H9 (cell line): ENCODE measurements around the gene SIVA1. TPM values are rescaled to one million over a fixed set of nuclear protein-coding genes. Genes with fewer than 3 reads are reported as not detected.

Experiments used
- DNase-seq: peaks from one replicate; pipeline ENCODE4 v3.0.0-alpha.2; 2017
- H2AFZ ChIP-seq: one replicate; pipeline ENCODE4 v1.6.1; 2013; ENCODE audit warnings: mild to moderate bottlenecking, low read length, control low read depth, moderate library complexity
- H2AK5ac ChIP-seq: 2 replicates; pipeline ENCODE4 v1.6.1; 2013; ENCODE audit warnings: low read length, control low read depth, mixed read lengths; ENCODE audit not compliant: insufficient read length
- H2BK120ac ChIP-seq: one replicate; pipeline ENCODE4 v1.6.1; 2013; ENCODE audit warnings: low read depth, mild to moderate bottlenecking, low read length, control low read depth, inconsistent platforms; ENCODE audit not compliant: poor library complexity, severe bottlenecking
- H2BK12ac ChIP-seq: 2 replicates; pipeline ENCODE4 v1.6.1; 2013; ENCODE audit warnings: low read length, control low read depth, mixed read lengths, low read depth; ENCODE audit not compliant: insufficient read length
- H2BK15ac ChIP-seq: 2 replicates; pipeline ENCODE4 v1.6.1; 2013; ENCODE audit warnings: low read depth, low read length, control low read depth
- H2BK20ac ChIP-seq: one replicate; pipeline ENCODE4 v1.6.1; 2013; ENCODE audit warnings: low read depth, mild to moderate bottlenecking, low read length, control low read depth, inconsistent platforms; ENCODE audit not compliant: poor library complexity, severe bottlenecking
- H2BK5ac ChIP-seq: 2 replicates; pipeline ENCODE4 v1.6.1; 2013; ENCODE audit warnings: low read length, control low read depth, mixed read lengths; ENCODE audit not compliant: insufficient read length
- H3K14ac ChIP-seq: 2 replicates; pipeline ENCODE4 v1.6.1; 2013; ENCODE audit warnings: low read length, control low read depth; ENCODE audit not compliant: insufficient read depth
- H3K18ac ChIP-seq: 2 replicates; pipeline ENCODE4 v1.6.1; 2013; ENCODE audit warnings: low read depth, mild to moderate bottlenecking, mixed read lengths, low read length, control low read depth; ENCODE audit not compliant: insufficient read length
- H3K23ac ChIP-seq: 2 replicates; pipeline ENCODE4 v1.6.1; 2013; ENCODE audit warnings: low read length, control low read depth, mixed read lengths, low read depth; ENCODE audit not compliant: insufficient read length
- H3K23me2 ChIP-seq: 2 replicates; pipeline ENCODE4 v1.6.1; 2013; ENCODE audit warnings: low read depth, mild to moderate bottlenecking, mixed read lengths, low read length, control low read depth; ENCODE audit not compliant: insufficient read length, poor library complexity, severe bottlenecking
- H3K27ac ChIP-seq: 2 replicates; pipeline ENCODE4 v1.5.1; 2013; ENCODE audit warnings: low read length, control low read depth, mixed read lengths, low read depth; ENCODE audit not compliant: insufficient read length
- H3K27me3 ChIP-seq: 2 replicates; pipeline ENCODE4 v1.6.1; 2013; ENCODE audit warnings: low read length, control low read depth, inconsistent platforms; ENCODE audit not compliant: insufficient read depth
- H3K4ac ChIP-seq: 2 replicates; pipeline ENCODE4 v1.6.1; 2013; ENCODE audit warnings: low read depth, mild to moderate bottlenecking, control low read depth, inconsistent platforms, low read length, moderate library complexity
- H3K4me1 ChIP-seq: 2 replicates; pipeline ENCODE4 v1.6.1; 2013; ENCODE audit warnings: low read length, control low read depth, inconsistent platforms; ENCODE audit not compliant: insufficient read depth
- H3K4me2 ChIP-seq: 2 replicates; pipeline ENCODE4 v1.6.1; 2013; ENCODE audit warnings: low read length, control low read depth, mixed read lengths; ENCODE audit not compliant: insufficient read length, insufficient read depth
- H3K56ac ChIP-seq: 2 replicates; pipeline ENCODE4 v1.6.1; 2013; ENCODE audit warnings: low read depth, mild to moderate bottlenecking, mixed read lengths, low read length, control low read depth; ENCODE audit not compliant: insufficient read length
- H3K79me1 ChIP-seq: 2 replicates; pipeline ENCODE4 v1.6.1; 2013; ENCODE audit warnings: low read depth, mild to moderate bottlenecking, moderate library complexity, low read length, control low read depth, inconsistent platforms; ENCODE audit not compliant: insufficient read depth, poor library complexity, severe bottlenecking
- H3K79me2 ChIP-seq: 2 replicates; pipeline ENCODE4 v1.6.1; 2013; ENCODE audit warnings: low read length, control low read depth, inconsistent platforms; ENCODE audit not compliant: insufficient read depth
- H3K9ac ChIP-seq: 2 replicates; pipeline ENCODE4 v1.6.1; 2013; ENCODE audit warnings: low read length, control low read depth, mixed read lengths; ENCODE audit not compliant: insufficient read length; ENCODE audit errors: extremely low read depth
- H3K9me3 ChIP-seq: one replicate; pipeline ENCODE4 v1.6.1; 2013; ENCODE audit warnings: low read depth, low read length, inconsistent platforms; ENCODE audit not compliant: control insufficient read depth
- H3T11ph ChIP-seq: one replicate; pipeline ENCODE4 v1.6.1; 2013; ENCODE audit warnings: mild to moderate bottlenecking, low read length, control low read depth, inconsistent platforms
- H4K20me1 ChIP-seq: one replicate; pipeline ENCODE4 v1.6.1; 2013; ENCODE audit not compliant: control insufficient read depth, insufficient read length, insufficient read depth
- H4K5ac ChIP-seq: 2 replicates; pipeline ENCODE4 v1.6.1; 2013; ENCODE audit warnings: low read depth, mild to moderate bottlenecking, mixed read lengths, low read length, control low read depth; ENCODE audit not compliant: insufficient read length
- H4K8ac ChIP-seq: replicated peaks from 2 replicates; pipeline ENCODE4 v1.6.1; 2013; ENCODE audit warnings: low read length, control low read depth, mixed read lengths, low read depth; ENCODE audit not compliant: insufficient read length
- H4K91ac ChIP-seq: 2 replicates; pipeline ENCODE4 v1.6.1; 2013; ENCODE audit warnings: low read depth, mild to moderate bottlenecking, moderate library complexity, mixed read lengths, low read length, control low read depth; ENCODE audit not compliant: insufficient read length
- H3K27ac Mint-ChIP-seq, 3 experiments: 2 replicates in 2 of 3; 3 replicates in 1 of 3; pipeline ENCODE4 v1.8.0; 2020 to 2021; ENCODE audit warnings: mixed read lengths in 3 of 3, mild to moderate bottlenecking in 1 of 3, moderate library complexity in 1 of 3
- H3K27me3 Mint-ChIP-seq: 2 replicates; pipeline ENCODE4 v1.8.0; 2021; ENCODE audit warnings: low read depth, mild to moderate bottlenecking, moderate library complexity, mixed read lengths
- H3K36me3 Mint-ChIP-seq, 3 experiments: 2 replicates in 2 of 3; 3 replicates in 1 of 3; pipeline ENCODE4 v1.8.0; 2020 to 2021; ENCODE audit warnings: low read depth in 3 of 3, mixed read lengths in 3 of 3; ENCODE audit not compliant: insufficient read depth in 1 of 3
- H3K4me1 Mint-ChIP-seq, 2 experiments: 2 replicates each; pipeline ENCODE4 v1.8.0; 2020; ENCODE audit warnings: mixed read lengths in 2 of 2
- H3K4me3 Mint-ChIP-seq, 2 experiments: 2 replicates in 1 of 2; 3 replicates in 1 of 2; pipeline ENCODE4 v1.8.0; 2020 to 2021; ENCODE audit warnings: mild to moderate bottlenecking in 2 of 2, mixed read lengths in 2 of 2, moderate library complexity in 1 of 2
- H3K9me3 Mint-ChIP-seq, 2 experiments: 2 replicates in 1 of 2; 3 replicates in 1 of 2; pipeline ENCODE4 v1.8.0; 2020; ENCODE audit warnings: mild to moderate bottlenecking in 2 of 2, mixed read lengths in 2 of 2, moderate library complexity in 1 of 2
- WGBS: extraction: QIAGEN DNeasy Blood & Tissue Kit; methylation state at CpG from one replicate; pipeline ENCODE4 v1.1.7; 2013; ENCODE audit warnings: missing lambda C conversion rate, low lambda C conversion rate, mixed read lengths; ENCODE audit not compliant: insufficient read length; ENCODE audit errors: extremely low coverage; 5-methylcytosine and 5-hydroxymethylcytosine counted together
- total RNA-seq: library from RNA; stranded (reverse); gene quantifications from 2 replicates; pipeline ENCODE4 v1.2.1, GENCODE V29; 2021
- TF ChIP-seq, protein P1 (sequence below): fragments of 200-600 bp; sonication (generic); conservative IDR thresholded peaks from 3 replicates; pipeline ENCODE4 v1.8.0; 2021; ENCODE audit warnings: antibody characterized with exemption, mild to moderate bottlenecking

The SIVA1 gene
- total RNA-seq, 1 experiment from 2014 or later = 125 TPM

DNA sequence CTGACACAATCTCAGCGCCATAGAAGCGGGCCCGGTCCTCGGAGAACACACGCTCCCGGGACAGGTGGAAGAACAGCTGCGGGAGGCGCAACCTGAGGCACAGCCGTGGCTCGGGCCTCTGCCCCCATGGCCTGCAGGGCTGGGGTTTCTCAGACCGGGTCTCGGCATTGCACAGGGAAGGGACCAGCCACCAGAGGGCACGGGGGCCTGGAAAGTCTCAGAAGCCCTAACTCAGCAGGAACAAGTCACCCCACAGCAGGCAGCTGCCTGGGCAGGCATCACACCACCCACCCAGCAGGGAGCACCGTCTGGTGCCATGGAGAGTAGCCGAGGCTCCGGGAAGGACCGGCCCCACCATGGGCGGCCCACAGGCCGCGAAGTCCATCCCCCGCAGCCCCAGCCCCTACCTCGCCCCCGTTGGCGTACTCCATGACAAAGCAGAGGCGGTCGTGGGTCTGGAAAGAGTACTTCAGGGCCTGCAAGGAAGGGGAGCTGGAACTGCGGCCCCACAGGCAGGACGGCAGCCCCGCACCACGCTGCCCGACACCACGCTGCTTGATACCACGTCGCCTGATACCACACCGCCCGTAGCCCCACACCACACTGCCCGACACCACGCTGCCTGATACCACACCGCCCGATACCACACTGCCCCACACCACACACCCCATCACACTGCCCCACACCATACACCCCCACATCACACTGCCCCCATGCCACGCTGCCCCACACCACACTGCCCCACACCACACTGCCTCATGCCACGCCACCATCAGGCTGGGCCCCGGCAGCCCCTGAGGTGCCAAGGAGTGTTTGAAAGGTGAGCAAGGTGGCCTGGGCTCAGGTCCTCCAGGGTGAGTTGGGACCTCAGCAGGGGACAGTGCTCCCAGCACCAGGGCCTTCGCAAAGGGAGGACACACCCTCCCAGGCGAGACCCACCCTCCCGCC lies 20.8 kb downstream of the SIVA1 start:
- Histone ChIP-seq H2BK12ac (no peak overlapping the region), H2BK15ac (no peak overlapping the region), H2AK5ac (no peak overlapping the region), H3K27ac (no peak overlapping the region), H3K79me1 (no peaks in the 10 kb centered on the region), H3K18ac (no peak overlapping the region), H3T11ph (no peak overlapping the region), H4K5ac (no peak overlapping the region), H3K9me3 (no peaks in the 10 kb centered on the region), H2BK5ac (no peak overlapping the region), H3K4ac (no peak overlapping the region), H2BK20ac (no peak overlapping the region), H3K23me2 (peaks cover under 1% of the 10 kb centered on the region), H3K23ac (no peak overlapping the region), H3K27me3 (no peaks in the 10 kb centered on the region), H3K79me2 (no peaks in the 10 kb centered on the region), H2BK120ac (no peak overlapping the region), H3K4me2 (no peak overlapping the region), H3K4me1 (no peaks in the 10 kb centered on the region), H4K20me1 (no peaks in the 10 kb centered on the region), H4K91ac (no peak overlapping the region), H2AFZ (no peak overlapping the region), H3K14ac (no peak overlapping the region), H3K9ac (no peak overlapping the region), H4K8ac (no peak overlapping the region), H3K56ac (no peak overlapping the region)
- no peaks in the 10 kb centered on the region for H3K27me3 Mint-ChIP-seq
- no CpG with 5 or more reads among the region's 46 CpGs for WGBS
- peaks cover 34 to 50% (median 49%) of the 10 kb centered on the region in 3 experiments for H3K36me3 Mint-ChIP-seq
- H3K4me3 Mint-ChIP-seq = no peak overlapping the region
- H3K27ac Mint-ChIP-seq = no peak overlapping the region
- peaks cover 0 to 9% of the 10 kb centered on the region in 2 experiments; a peak in 4 of 5 replicates for H3K9me3 Mint-ChIP-seq
- H3K4me1 Mint-ChIP-seq = peaks cover 10 to 11% of the 10 kb centered on the region in 2 experiments
- TF ChIP-seq, protein P1, sequence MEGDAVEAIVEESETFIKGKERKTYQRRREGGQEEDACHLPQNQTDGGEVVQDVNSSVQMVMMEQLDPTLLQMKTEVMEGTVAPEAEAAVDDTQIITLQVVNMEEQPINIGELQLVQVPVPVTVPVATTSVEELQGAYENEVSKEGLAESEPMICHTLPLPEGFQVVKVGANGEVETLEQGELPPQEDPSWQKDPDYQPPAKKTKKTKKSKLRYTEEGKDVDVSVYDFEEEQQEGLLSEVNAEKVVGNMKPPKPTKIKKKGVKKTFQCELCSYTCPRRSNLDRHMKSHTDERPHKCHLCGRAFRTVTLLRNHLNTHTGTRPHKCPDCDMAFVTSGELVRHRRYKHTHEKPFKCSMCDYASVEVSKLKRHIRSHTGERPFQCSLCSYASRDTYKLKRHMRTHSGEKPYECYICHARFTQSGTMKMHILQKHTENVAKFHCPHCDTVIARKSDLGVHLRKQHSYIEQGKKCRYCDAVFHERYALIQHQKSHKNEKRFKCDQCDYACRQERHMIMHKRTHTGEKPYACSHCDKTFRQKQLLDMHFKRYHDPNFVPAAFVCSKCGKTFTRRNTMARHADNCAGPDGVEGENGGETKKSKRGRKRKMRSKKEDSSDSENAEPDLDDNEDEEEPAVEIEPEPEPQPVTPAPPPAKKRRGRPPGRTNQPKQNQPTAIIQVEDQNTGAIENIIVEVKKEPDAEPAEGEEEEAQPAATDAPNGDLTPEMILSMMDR = peak; percentile 32; the same call in 2 of the 3 replicates
- no peak for DNase-seq
